Astrocyte of the spinal cord (primary cell): ENCODE measurements around the gene MRPL28.
"Not testable (repeated sequence)": the region's sequence is repeated elsewhere in the genome, so short reads cannot be mapped to it uniquely, and the experiment has no call there.

Experiments
- DNase-seq: peaks from one replicate; pipeline ENCODE4 v3.0.0; 2011; ENCODE audit warnings: low read depth, low spot score
- H3K4me3 ChIP-seq: 2 replicates; pipeline ENCODE4 v1.5.1; 2011; ENCODE audit warnings: low read depth, mild to moderate bottlenecking, low read length, moderate library complexity
- in situ Hi-C: cut with HindIII; loops from 2 replicates; pipeline ENCODE4 v1.10.0; 2017; ENCODE audit warnings: low sequenced_read_pairs
- TF ChIP-seq, protein P1 (sequence below): IDR thresholded peaks from 2 replicates; pipeline ENCODE4 v1.5.1; 2012; ENCODE audit warnings: low read depth, mild to moderate bottlenecking, low read length, inconsistent platforms

Gene MRPL28

DNA sequence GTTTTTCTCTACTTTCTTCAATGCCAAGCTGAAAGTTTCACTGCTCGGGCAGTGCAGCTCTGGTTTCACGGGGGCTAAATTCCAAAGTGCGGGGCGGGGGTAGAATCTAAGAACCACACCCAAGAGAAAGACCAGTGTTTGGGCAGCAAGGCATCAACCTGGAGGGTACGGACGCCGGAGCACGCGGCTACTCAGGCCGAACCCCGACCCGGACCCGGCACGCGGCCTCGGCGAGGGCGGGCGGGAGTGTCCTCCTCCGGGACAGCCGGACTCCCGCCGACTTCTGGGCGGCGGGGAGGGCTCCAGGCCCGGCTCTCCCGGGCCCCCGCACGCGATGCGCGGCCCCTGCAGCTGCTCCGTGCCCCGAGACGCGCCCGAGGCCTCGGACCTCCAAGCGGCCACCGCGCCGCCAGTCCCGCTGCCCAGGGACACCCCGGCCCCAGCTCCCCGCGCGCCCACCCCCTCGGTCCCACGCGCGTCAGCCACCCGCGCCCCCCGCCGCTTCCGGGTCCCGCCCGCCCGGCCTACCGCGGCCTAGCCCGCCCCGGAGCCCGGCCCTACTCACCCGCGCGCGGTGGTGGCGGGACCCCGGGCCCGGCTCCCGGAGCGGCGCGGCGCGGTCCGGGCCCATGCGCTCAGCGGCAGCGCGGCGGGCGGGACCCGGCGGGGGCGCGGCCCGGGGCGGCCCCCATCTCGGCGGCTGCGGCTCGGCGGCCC is 18.4 kb downstream of the MRPL28 start:
- in situ Hi-C loops, result no loop called here
- no peak for DNase-seq
- TF ChIP-seq, protein P1, sequence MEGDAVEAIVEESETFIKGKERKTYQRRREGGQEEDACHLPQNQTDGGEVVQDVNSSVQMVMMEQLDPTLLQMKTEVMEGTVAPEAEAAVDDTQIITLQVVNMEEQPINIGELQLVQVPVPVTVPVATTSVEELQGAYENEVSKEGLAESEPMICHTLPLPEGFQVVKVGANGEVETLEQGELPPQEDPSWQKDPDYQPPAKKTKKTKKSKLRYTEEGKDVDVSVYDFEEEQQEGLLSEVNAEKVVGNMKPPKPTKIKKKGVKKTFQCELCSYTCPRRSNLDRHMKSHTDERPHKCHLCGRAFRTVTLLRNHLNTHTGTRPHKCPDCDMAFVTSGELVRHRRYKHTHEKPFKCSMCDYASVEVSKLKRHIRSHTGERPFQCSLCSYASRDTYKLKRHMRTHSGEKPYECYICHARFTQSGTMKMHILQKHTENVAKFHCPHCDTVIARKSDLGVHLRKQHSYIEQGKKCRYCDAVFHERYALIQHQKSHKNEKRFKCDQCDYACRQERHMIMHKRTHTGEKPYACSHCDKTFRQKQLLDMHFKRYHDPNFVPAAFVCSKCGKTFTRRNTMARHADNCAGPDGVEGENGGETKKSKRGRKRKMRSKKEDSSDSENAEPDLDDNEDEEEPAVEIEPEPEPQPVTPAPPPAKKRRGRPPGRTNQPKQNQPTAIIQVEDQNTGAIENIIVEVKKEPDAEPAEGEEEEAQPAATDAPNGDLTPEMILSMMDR, result no peak
- peak overlapping the region; percentile 54 for H3K4me3 ChIP-seq

DNA sequence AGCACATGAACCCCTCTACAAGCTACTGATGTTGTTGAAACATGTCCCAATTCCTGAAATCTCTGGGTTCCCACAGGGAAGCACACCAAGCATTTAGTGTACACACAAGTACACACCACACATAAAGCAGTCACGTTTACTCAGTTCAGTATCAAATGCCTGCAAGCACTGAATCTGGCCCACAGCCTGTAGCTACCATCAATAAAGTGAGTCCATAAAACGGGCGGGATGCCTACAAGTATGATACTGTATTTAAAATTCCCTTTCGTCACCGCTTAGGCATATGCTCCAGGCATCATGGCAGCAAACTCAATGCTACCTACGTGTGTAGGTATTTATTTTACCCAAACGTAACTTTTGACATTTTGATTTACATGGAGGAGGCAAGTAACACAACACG is 20.1 kb downstream of the MRPL28 start:
- in situ Hi-C loops, result no loop called here
- no peak overlapping the region for H3K4me3 ChIP-seq
- no peak for DNase-seq
- TF ChIP-seq, protein P1, result no peak

DNA sequence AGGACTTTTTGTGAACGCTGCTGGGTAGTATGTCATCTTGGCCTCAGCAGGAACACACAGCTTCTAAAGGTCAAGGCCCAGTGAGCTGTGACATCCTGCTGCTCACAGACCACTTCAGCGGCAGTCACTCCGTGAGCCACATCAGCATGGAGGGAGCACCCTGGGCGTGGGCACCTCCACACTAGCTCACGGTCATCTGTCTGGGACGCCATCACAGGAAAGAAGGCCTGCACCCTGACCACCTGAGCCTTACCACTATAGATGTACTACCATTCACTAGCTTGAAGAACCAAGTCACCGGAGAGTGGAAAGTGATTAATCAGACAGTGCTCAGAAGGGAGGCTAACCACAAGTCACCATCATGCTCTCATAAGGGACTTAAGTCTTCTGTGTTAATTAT is 21.1 kb downstream of the MRPL28 start:
- TF ChIP-seq, protein P1, result no peak
- in situ Hi-C loops, result no loop called here
- no peak overlapping the region for H3K4me3 ChIP-seq
- DNase-seq, result no peak

DNA sequence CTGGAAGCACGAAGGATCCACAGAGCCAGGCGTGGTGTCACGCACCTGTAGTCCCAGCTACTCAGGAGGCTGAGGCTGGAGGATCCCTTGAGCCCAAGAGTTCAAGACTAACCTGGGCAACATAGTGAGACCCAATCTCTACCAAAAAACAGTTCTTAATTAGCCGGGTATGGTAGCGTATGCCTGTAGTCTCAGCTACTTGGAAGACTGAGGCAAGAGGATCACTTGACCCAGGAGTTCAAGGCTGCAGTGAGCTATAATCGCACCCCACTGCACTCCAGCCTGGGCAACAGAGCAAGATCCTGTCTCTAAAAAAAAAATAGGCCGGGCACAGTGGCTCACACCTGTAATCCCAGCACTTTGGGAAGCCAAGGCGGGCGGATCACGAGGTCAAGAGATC is 21.8 kb downstream of the MRPL28 start:
- H3K4me3 ChIP-seq, result not testable (repeated sequence)

DNA sequence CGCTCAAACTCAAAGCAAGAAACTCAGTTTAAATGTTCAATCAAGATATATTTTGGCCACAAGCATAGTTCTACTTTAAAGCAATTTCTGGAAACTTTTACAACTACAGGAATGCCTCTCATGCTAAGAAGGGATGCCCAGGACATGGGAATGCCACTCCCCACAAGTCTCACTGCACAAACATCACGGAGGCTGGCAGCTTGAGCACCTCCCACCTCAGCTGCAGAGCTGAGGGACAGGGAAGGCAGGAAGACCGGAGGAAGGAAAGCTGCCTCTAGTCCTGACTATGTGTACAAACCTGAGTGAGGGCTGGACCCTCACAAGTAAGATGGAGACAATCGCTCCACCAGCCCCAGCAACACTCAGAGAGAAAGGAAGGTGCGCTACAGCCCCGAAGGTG is 23.1 kb downstream of the MRPL28 start:
- in situ Hi-C loops, result no loop called here
- no peak overlapping the region for H3K4me3 ChIP-seq
- no peak for DNase-seq
- TF ChIP-seq, protein P1, result no peak

More for the DNA sequence above, 21.8 kb downstream of the MRPL28 start:
- in situ Hi-C loops, DNase-seq: not testable (repeated sequence)

DNA sequence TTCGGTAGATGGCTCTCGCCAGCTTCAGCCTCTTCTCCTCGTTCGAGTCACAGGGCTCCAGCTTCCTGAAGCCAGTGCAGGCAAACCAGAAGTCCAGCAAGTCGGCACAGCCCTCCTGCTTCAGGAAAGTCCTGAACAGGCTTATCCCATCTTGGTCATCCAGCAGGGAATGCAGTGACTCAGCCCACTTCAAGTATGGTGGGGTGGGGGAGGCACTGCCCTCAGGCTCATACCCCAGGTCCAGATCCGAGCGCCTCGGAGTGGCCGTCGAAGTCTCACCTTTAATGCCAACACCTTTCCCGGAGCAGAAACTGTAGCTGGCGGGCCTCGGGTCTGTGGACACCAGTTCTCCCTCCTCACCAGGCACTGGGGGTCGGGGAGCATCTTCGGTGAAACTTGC is 23.8 kb downstream of the MRPL28 start:
- peak; percentile 15 for DNase-seq
- in situ Hi-C loops, result no loop called here
- TF ChIP-seq, protein P1, result no peak

DNA sequence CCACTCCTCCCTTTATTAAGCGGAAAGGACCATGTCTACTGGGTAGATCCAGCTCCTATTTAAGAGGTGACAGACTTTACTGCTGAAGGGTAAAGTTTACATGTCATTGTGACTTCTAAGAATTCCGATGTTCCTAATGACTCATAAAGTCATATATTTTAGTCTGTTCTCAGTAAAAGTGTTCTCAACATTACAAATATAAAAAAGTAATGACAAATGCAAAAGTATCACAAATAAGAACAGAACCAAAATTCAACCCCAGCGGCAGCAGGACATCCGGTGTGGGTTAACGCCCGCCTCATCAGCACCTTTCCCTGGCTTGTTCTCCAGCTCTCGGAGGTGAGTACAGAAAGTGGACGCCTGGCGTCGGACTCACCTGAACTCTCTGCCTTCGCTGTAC is 24.6 kb downstream of the MRPL28 start:
- DNase-seq, result no peak
- TF ChIP-seq, protein P1, result no peak
- in situ Hi-C loops, result no loop called here
- H3K4me3 ChIP-seq, result no peak overlapping the region

More for the DNA sequence above, 23.8 kb downstream of the MRPL28 start:
- no peak overlapping the region for H3K4me3 ChIP-seq
